Measurements from ENCODE around the gene HIP1. TPM values are rescaled to one million over a fixed set of nuclear protein-coding genes. Genes with fewer than 3 reads are reported as not detected.

Gene HIP1
- total and polyA plus RNA-seq, 2 of the 4 experiments (the other 2 are of a cell fraction): 6.8 to 10.0 TPM

DNA sequence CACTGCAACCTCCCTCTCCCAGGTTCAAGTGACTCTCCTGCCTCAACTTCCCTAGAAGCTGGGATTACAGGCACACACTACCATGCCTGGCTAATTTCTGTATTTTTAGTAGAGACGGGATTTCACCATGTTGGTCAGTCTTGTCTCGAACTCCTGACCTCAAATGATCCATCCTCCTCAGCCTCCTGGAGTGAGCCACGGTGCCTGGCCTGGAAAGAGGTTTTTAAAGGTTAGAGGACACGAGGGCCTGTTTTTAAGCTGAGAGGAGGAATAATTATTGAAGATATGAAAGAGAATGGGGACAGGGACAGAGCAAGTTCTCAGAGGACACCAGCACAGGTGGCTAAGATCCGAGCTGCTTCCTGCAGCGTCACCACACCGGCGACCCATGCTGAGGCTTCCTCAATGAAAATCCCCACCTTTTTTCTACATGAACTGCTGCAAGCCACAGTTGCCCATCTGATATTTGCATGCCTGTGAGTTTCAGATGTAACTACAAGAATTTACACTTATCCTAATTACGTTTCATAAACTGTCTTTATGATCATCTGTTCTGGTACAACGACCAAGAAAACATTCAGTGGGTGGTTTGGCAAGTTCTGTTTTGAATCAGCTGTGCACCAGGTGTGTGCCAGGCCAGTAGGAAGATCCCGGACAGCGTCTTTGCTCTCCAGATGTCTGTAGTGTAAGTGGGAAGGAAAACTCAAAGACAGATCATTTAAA, 76.0 kb downstream of the HIP1 start:
- Histone ChIP-seq H2AFZ (replicated peaks; ENCODE audit: low read length, poor library complexity) (no peak overlapping the region), H4K8ac (ENCODE audit: low read depth in 2 of 2, low read length in 2 of 2) (no peak overlapping the region), H2AK9ac (replicated peaks; ENCODE audit: low read depth, low read length, poor library complexity) (no peak overlapping the region), H3K4me1 (ENCODE audit: control insufficient read depth, insufficient read depth, low read length) (no peaks in the 10 kb centered on the region; the same call in none of the 2 replicates), H3K9me1 (ENCODE audit: insufficient read depth, low read length) (peaks cover 3% of the 10 kb centered on the region; the same call in 1 of the 2 replicates), H3K18ac (ENCODE audit: low read depth, low read length) (no peak overlapping the region), H3K4ac (ENCODE audit: low read depth, low read length) (no peak overlapping the region), H3K36me3 (ENCODE audit: control insufficient read depth, insufficient read depth, low read length) (no peaks in the 10 kb centered on the region), H3K4me2 (ENCODE audit: low read depth, low read length) (no peak overlapping the region), H3K27ac (ENCODE audit: insufficient read depth, low read length) (no peak overlapping the region), H3K9ac (ENCODE audit: low read depth, low read length) (no peak overlapping the region), H3K56ac (ENCODE audit: extremely low read depth, insufficient read depth, low read length) (no peak overlapping the region), H2BK15ac (ENCODE audit: low read depth, low read length) (no peak overlapping the region), H3K9me3 (ENCODE audit: control insufficient read depth, insufficient read depth, low read length) (no peaks in the 10 kb centered on the region), H2BK5ac (ENCODE audit: low read depth, low read length, poor library complexity, severe bottlenecking) (no peak overlapping the region), H3K4me3 (ENCODE audit: insufficient read depth, low read depth, low read length) (no peak overlapping the region), H3K79me1 (ENCODE audit: low read depth in 1 of 2, low read length in 2 of 2) (peaks cover 0 to 5% of the 10 kb centered on the region in 2 experiments; a peak in 1 of 4 replicates), H2BK120ac (ENCODE audit: low read depth, low read length) (no peak overlapping the region), H4K91ac (ENCODE audit: insufficient read depth, low read depth, low read length) (no peak overlapping the region), H4K20me1 (ENCODE audit: insufficient read depth, low read length) (no peaks in the 10 kb centered on the region), H2AK5ac (ENCODE audit: low read depth, low read length) (no peak overlapping the region), H4K5ac (ENCODE audit: low read depth, low read length) (no peak overlapping the region), H2BK20ac (ENCODE audit: low read depth, low read length) (no peak overlapping the region), H3K27me3 (ENCODE audit: control insufficient read depth, insufficient read depth, low read length) (no peaks in the 10 kb centered on the region), H3K14ac (replicated peaks; ENCODE audit: low read depth, low read length) (no peak overlapping the region), H3K23ac (ENCODE audit: low read depth, low read length) (no peak overlapping the region)
- dilution Hi-C loops (cut with HindIII; ENCODE audit: low sequenced_read_pairs, unreplicated experiment): no loop called here
- ATAC-seq (ENCODE audit: low read depth): no peak
- ChIA-PET CTCF (no interaction called here), POLR2A (ENCODE audit: unreplicated experiment) (no interaction called here)
- DNase-seq: no peak
- in situ Hi-C loops (cut with MboI; ENCODE audit: low sequenced_read_pairs): no loop called here
- no CpG with 5 or more reads among the region's 12 CpGs for WGBS, 2 experiments (ENCODE audit: extremely low coverage in 2 of 2, insufficient read length in 1 of 2)
- TF ChIP-seq, protein P1, sequence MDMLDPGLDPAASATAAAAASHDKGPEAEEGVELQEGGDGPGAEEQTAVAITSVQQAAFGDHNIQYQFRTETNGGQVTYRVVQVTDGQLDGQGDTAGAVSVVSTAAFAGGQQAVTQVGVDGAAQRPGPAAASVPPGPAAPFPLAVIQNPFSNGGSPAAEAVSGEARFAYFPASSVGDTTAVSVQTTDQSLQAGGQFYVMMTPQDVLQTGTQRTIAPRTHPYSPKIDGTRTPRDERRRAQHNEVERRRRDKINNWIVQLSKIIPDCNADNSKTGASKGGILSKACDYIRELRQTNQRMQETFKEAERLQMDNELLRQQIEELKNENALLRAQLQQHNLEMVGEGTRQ (IDR thresholded peaks at IDR 0.05; ENCODE audit: low read depth, low read length): no peak
- TF ChIP-seq SMC3 (IDR thresholded peaks at IDR 0.05; ENCODE audit: low read depth, low read length) (no peak), MAZ (IDR thresholded peaks at IDR 0.05; ENCODE audit: borderline replicate concordance, low read depth, low read length) (no peak), NFE2L2 (IDR thresholded peaks at IDR 0.05; ENCODE audit: low read depth, low read length) (no peak), MAFK (IDR thresholded peaks at IDR 0.05; ENCODE audit: low read depth, low read length) (no peak), CHD1 (IDR thresholded peaks at IDR 0.05; ENCODE audit: low read depth, low read length) (no peak), FOS (IDR thresholded peaks at IDR 0.05; ENCODE audit: low read depth, low read length) (no peak), RAD21 (IDR thresholded peaks at IDR 0.05; ENCODE audit: low read length) (no peak), BHLHE40 (IDR thresholded peaks at IDR 0.05; ENCODE audit: low read depth, low read length) (no peak)
- TF ChIP-seq, protein P2, sequence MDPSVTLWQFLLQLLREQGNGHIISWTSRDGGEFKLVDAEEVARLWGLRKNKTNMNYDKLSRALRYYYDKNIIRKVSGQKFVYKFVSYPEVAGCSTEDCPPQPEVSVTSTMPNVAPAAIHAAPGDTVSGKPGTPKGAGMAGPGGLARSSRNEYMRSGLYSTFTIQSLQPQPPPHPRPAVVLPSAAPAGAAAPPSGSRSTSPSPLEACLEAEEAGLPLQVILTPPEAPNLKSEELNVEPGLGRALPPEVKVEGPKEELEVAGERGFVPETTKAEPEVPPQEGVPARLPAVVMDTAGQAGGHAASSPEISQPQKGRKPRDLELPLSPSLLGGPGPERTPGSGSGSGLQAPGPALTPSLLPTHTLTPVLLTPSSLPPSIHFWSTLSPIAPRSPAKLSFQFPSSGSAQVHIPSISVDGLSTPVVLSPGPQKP (IDR thresholded peaks at IDR 0.05; ENCODE audit: borderline replicate concordance, low read depth, low read length): no peak
- TF ChIP-seq, protein P3, sequence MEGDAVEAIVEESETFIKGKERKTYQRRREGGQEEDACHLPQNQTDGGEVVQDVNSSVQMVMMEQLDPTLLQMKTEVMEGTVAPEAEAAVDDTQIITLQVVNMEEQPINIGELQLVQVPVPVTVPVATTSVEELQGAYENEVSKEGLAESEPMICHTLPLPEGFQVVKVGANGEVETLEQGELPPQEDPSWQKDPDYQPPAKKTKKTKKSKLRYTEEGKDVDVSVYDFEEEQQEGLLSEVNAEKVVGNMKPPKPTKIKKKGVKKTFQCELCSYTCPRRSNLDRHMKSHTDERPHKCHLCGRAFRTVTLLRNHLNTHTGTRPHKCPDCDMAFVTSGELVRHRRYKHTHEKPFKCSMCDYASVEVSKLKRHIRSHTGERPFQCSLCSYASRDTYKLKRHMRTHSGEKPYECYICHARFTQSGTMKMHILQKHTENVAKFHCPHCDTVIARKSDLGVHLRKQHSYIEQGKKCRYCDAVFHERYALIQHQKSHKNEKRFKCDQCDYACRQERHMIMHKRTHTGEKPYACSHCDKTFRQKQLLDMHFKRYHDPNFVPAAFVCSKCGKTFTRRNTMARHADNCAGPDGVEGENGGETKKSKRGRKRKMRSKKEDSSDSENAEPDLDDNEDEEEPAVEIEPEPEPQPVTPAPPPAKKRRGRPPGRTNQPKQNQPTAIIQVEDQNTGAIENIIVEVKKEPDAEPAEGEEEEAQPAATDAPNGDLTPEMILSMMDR (conservative IDR thresholded peaks at IDR 0.05; ENCODE audit: low read depth, low read length): no peak
- no TSS peak for BruUV-seq (replicated peaks)
- intact Hi-C loops (cut with micrococcal nuclease): no loop called here
